Activated CD8-positive, alpha-beta memory T cell treated with anti-CD3 and anti-CD28 coated beads, Interleukin-2, amount 50 U/mL, for 1 hour (primary cell): Measurements from ENCODE around the gene OTUB2.

Source experiments
- DNase-seq: peaks from one replicate; pipeline ENCODE4 v3.0.0-alpha.2; 2020; ENCODE audit errors: extremely low read depth

OTUB2 gene

GRCh38 chr14:94041551-94042346 lies 15.6 kb downstream of the OTUB2 start:
- no peak for DNase-seq

GRCh38 chr14:94042433-94043091 lies 16.4 kb downstream of the OTUB2 start:
- DNase-seq = no peak

- no peak for DNase-seq
Measured at GRCh38 chr14:94043111-94043755, 17.1 kb downstream of the OTUB2 start.

GRCh38 chr14:94043756-94044475 lies 17.8 kb downstream of the OTUB2 start:
- DNase-seq = no peak

- no peak for DNase-seq
Measured at GRCh38 chr14:94044476-94045091, 18.4 kb downstream of the OTUB2 start.

- DNase-seq = no peak
Measured at GRCh38 chr14:94045101-94045500, 19.0 kb downstream of the OTUB2 start.

GRCh38 chr14:94045563-94046345 lies 19.6 kb downstream of the OTUB2 start:
- no peak for DNase-seq

GRCh38 chr14:94046696-94047250 lies 20.6 kb downstream of the OTUB2 start:
- DNase-seq = no peak

GRCh38 chr14:94047581-94047980 lies 21.4 kb downstream of the OTUB2 start:
- no peak for DNase-seq

- DNase-seq = no peak
Measured at GRCh38 chr14:94048691-94049624, 22.8 kb downstream of the OTUB2 start.

- no peak for DNase-seq
Measured at GRCh38 chr14:94049625-94050023, 23.5 kb downstream of the OTUB2 start.

- DNase-seq = no peak
Measured at GRCh38 chr14:94050231-94050880, 24.2 kb downstream of the OTUB2 start.

GRCh38 chr14:94051115-94051514 lies 25.0 kb downstream of the OTUB2 start:
- no peak for DNase-seq

- no peak for DNase-seq
Measured at GRCh38 chr14:94051779-94052178, 25.6 kb downstream of the OTUB2 start.

- no peak for DNase-seq
Measured at GRCh38 chr14:94052199-94052598, 26.1 kb downstream of the OTUB2 start.

- no peak for DNase-seq
Measured at GRCh38 chr14:94052662-94053061, 26.5 kb downstream of the OTUB2 start.

GRCh38 chr14:94054401-94054800 lies 28.3 kb downstream of the OTUB2 start:
- no peak for DNase-seq

- no peak for DNase-seq
Measured at GRCh38 chr14:94054936-94055335, 28.8 kb downstream of the OTUB2 start.
